Activated CD4-positive, alpha-beta T cell treated with anti-CD3 and anti-CD28 coated beads, Interleukin-2, amount 10 ng/mL, durations not matched to agents 7 days and 5 days (primary cell): Measurements from ENCODE around the gene PIEZO1. TPM values are rescaled to one million over a fixed set of nuclear protein-coding genes. Genes with fewer than 3 reads are reported as not detected.

ENCODE experiments used
- CTCF ChIA-PET: fragments of 350-600 bp; sonication (Branson Sonifier 250); formaldehyde crosslinking; loops from one replicate; lab custom pipeline; 2021; ENCODE audit warnings: antibody characterized with exemption; lab: Charles Lee
- POLR2A ChIA-PET: fragments of 350-600 bp; sonication (Branson Sonifier 250); formaldehyde crosslinking; loops from one replicate; lab custom pipeline; 2021; ENCODE audit warnings: antibody characterized with exemption; lab: Charles Lee
- DNase-seq: peaks from one replicate; pipeline ENCODE4 v3.0.0-alpha.2; 2020
- H3K27ac Mint-ChIP-seq: one replicate; pipeline ENCODE4 v1.8.0; 2021; ENCODE audit warnings: mild to moderate bottlenecking, moderate library complexity, mixed read lengths
- H3K27me3 Mint-ChIP-seq: one replicate; pipeline ENCODE4 v1.8.0; 2021; ENCODE audit warnings: mixed read lengths
- H3K36me3 Mint-ChIP-seq: one replicate; pipeline ENCODE4 v1.8.0; 2021; ENCODE audit warnings: low read depth, mixed read lengths
- H3K4me1 Mint-ChIP-seq: one replicate; pipeline ENCODE4 v1.8.0; 2021; ENCODE audit warnings: mixed read lengths
- H3K4me3 Mint-ChIP-seq: one replicate; pipeline ENCODE4 v1.8.0; 2021; ENCODE audit warnings: mild to moderate bottlenecking, moderate library complexity, mixed read lengths
- H3K9me3 Mint-ChIP-seq: one replicate; pipeline ENCODE4 v1.8.0; 2021; ENCODE audit warnings: mixed read lengths
- total RNA-seq, 2 experiments: library from RNA; stranded (reverse); gene quantifications; one replicate each; pipeline ENCODE4 v1.2.3, GENCODE V29; 2021

PIEZO1 gene
- total RNA-seq, 2 experiments from 2014 or later, result 239 to 303 TPM

- Mint-ChIP-seq H3K27ac (no peak overlapping the region), H3K4me1 (peaks cover 36% of the 10 kb centered on the region), H3K36me3 (peaks cover 9% of the 10 kb centered on the region), H3K27me3 (no peaks in the 10 kb centered on the region), H3K9me3 (no peaks in the 10 kb centered on the region), H3K4me3 (no peak overlapping the region)
- CTCF ChIA-PET, result interaction anchor here (0.8 to 2.0 kb wide), 10 partner anchors 11 to 909 kb away, joined by 3 to 7 read pairs (median 4); partner anchors contain the start of gene ZC3H18
- POLR2A ChIA-PET, result no interaction called here
- DNase-seq, result peak; percentile 75
These were observed 41.1 kb downstream of the PIEZO1 start for GRCh38 chr16:88743693-88744576.

- CTCF ChIA-PET, result interaction anchor here (0.8 to 2.0 kb wide), 12 partner anchors 10 to 910 kb away, joined by 3 to 7 read pairs (median 4); partner anchors contain the start of gene ZC3H18
- H3K36me3 Mint-ChIP-seq, result peaks cover 8% of the 10 kb centered on the region
- peaks cover 36% of the 10 kb centered on the region for H3K4me1 Mint-ChIP-seq
- POLR2A ChIA-PET, result no interaction called here
- H3K27ac Mint-ChIP-seq, result no peak overlapping the region
- H3K4me3 Mint-ChIP-seq, result no peak overlapping the region
- H3K9me3 Mint-ChIP-seq, result no peaks in the 10 kb centered on the region
- no peak for DNase-seq
- H3K27me3 Mint-ChIP-seq, result no peaks in the 10 kb centered on the region
These were observed 42.0 kb downstream of the PIEZO1 start for GRCh38 chr16:88742896-88743605.

DNA sequence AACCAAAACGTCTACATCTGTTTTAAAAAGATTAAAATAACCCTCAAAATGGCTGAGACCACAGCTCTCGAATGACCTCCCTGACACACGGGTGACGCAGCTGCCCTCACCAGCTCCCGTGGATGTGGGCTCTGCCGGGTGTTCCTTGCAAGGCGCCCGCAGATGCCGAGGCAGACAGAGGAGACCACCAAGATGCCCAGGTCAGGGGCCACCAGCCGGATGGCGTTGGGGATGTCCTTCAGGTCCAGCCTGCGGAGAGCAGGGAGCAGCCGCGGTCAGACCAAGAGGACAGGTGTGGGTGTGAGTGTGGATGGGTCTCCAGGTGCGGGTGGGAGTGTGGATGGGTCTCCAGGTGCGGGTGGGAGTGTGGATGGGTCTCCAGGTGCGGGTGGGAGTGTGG, 43.7 kb downstream of the PIEZO1 start:
- no peak for DNase-seq
- ChIA-PET CTCF (interaction anchor here (0.5 to 1.0 kb wide), 2 partner anchors 26 to 378 kb away, joined by 3 read pairs; no protein-coding TSS in a partner anchor), POLR2A (no interaction called here)
- H3K4me1 Mint-ChIP-seq, result peaks cover 28% of the 10 kb centered on the region
- no peak overlapping the region for H3K4me3 Mint-ChIP-seq
- no peaks in the 10 kb centered on the region for H3K27me3 Mint-ChIP-seq
- no peaks in the 10 kb centered on the region for H3K9me3 Mint-ChIP-seq
- peaks cover 10% of the 10 kb centered on the region for H3K36me3 Mint-ChIP-seq
- H3K27ac Mint-ChIP-seq, result peak overlapping the region; percentile 72

GRCh38 chr16:88740727-88741055, 44.3 kb downstream of the PIEZO1 start:
- H3K27ac Mint-ChIP-seq, result no peak overlapping the region
- H3K4me3 Mint-ChIP-seq, result no peak overlapping the region
- DNase-seq, result no peak
- no peaks in the 10 kb centered on the region for H3K27me3 Mint-ChIP-seq
- CTCF ChIA-PET, result interaction anchor here (0.5 to 1.2 kb wide), 3 partner anchors 25 to 378 kb away, joined by 3 to 4 read pairs (median 3); no protein-coding TSS in a partner anchor
- no peaks in the 10 kb centered on the region for H3K9me3 Mint-ChIP-seq
- peaks cover 21% of the 10 kb centered on the region for H3K4me1 Mint-ChIP-seq
- H3K36me3 Mint-ChIP-seq, result peaks cover 10% of the 10 kb centered on the region
- POLR2A ChIA-PET, result no interaction called here

DNA sequence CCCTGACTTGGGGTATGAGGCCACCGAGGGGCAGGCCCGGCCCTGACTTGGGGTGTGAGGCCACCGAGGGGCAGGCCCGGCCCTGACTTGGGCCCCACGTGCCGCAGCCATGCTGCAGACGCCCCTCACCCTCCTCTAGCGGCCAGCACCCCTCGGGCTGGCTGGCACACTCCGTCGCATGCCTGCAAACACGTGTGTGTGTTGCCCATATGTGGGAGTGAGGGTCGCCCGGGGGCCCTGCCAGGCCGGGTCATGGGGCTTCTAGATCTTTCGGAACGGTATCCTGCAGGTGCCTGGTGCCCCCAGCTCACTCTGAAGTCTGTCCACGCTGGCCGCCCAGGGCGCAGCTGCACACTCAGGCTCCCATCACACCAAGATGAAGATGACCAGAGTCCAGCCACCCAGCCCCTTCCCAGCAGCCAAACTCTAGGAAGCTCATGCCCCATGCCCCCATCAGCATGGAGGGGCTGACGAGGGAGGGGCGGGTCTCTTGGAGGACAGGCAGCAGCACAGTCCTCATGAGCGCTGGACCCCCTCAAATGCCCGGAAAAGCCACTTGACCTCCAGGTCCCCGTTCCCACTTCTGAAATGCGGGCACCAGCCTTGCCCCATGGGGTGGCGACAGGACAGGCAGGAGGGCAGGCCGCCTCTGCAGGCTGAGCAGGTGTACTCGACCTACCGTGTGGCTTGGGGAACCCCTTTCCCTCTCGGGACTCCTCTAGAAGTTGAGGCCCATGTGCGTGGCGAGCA, 44.9 kb downstream of the PIEZO1 start:
- Mint-ChIP-seq H3K36me3 (peaks cover 12% of the 10 kb centered on the region), H3K27ac (no peak overlapping the region), H3K4me1 (peaks cover 15% of the 10 kb centered on the region), H3K27me3 (no peaks in the 10 kb centered on the region), H3K4me3 (no peak overlapping the region), H3K9me3 (no peaks in the 10 kb centered on the region)
- no peak for DNase-seq
- ChIA-PET CTCF (interaction anchor here (1.2 kb wide), 1 partner anchor 41 kb away, joined by 4 read pairs; no protein-coding TSS in a partner anchor), POLR2A (no interaction called here)

DNA sequence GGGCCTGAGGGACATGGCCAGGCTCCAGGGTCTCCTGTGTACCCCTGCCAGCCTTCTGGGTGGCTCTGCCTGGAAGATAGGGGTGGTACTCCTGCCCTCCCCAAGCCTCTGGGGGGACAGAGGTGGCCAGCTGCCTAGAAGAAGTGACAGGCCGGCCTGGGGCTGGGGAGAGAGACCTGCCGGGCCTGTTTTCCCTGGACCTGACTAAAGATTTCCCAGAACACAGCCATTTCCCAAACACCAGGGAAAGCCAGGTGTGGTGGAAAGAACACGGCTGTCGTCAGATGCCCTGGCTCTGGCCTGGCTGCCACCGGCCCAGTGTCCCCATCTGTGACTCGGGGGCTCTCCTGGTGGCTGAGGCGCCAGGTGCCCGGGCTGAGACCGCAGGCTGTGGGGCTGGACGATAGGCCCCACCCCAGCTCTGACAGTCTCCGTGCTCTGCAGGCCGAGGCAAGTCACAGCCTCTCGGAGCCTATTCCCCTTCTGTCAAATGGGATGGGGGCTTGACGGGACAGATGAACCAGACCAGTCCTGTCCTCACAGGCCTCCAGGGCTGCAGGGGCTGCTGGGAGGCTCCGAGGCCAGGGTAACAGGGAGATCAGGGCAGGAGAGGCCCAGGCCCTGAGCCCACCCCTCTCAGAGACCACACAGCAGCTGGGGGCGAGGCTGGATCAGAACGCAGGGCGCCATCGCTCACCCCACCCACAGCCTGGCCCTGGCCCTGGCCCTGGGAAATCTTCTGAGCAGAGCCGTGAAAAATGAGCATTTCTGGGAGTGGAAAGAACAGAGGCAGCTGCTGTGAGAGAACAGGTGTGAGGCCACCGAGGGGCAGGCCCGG, 45.7 kb downstream of the PIEZO1 start:
- Mint-ChIP-seq H3K36me3 (peaks cover 12% of the 10 kb centered on the region), H3K4me3 (no peak overlapping the region), H3K27me3 (no peaks in the 10 kb centered on the region), H3K27ac (no peak overlapping the region), H3K9me3 (no peaks in the 10 kb centered on the region), H3K4me1 (peaks cover 12% of the 10 kb centered on the region)
- POLR2A ChIA-PET, result no interaction called here
- CTCF ChIA-PET, result interaction anchor here (1.2 kb wide), 1 partner anchor 42 kb away, joined by 4 read pairs; no protein-coding TSS in a partner anchor
- no peak for DNase-seq

- ChIA-PET CTCF (interaction anchor here (0.6 to 2.7 kb wide), 27 partner anchors 8 to 469 kb away, joined by 3 to 27 read pairs (median 5); partner anchors contain the start of genes APRT, CTU2 and RNF166), POLR2A (no interaction called here)
- no peaks in the 10 kb centered on the region for H3K27me3 Mint-ChIP-seq
- no peak for DNase-seq
- H3K4me1 Mint-ChIP-seq, result peaks cover 3% of the 10 kb centered on the region
- peaks cover 12% of the 10 kb centered on the region for H3K36me3 Mint-ChIP-seq
- H3K27ac Mint-ChIP-seq, result no peak overlapping the region
- no peaks in the 10 kb centered on the region for H3K9me3 Mint-ChIP-seq
- H3K4me3 Mint-ChIP-seq, result no peak overlapping the region
These were observed 46.6 kb downstream of the PIEZO1 start for GRCh38 chr16:88738151-88739084.

GRCh38 chr16:88737298-88738150, 47.5 kb downstream of the PIEZO1 start:
- Mint-ChIP-seq H3K27ac (no peak overlapping the region), H3K4me1 (no peaks in the 10 kb centered on the region), H3K9me3 (no peaks in the 10 kb centered on the region), H3K36me3 (peaks cover 12% of the 10 kb centered on the region), H3K4me3 (no peak overlapping the region), H3K27me3 (no peaks in the 10 kb centered on the region)
- ChIA-PET CTCF (interaction anchor here (0.6 to 2.7 kb wide), 40 partner anchors 9 to 480 kb away, joined by 3 to 27 read pairs (median 5); partner anchors contain the start of genes APRT, CTU2, PIEZO1 and RNF166), POLR2A (no interaction called here)
- peak; percentile 78 for DNase-seq

DNA sequence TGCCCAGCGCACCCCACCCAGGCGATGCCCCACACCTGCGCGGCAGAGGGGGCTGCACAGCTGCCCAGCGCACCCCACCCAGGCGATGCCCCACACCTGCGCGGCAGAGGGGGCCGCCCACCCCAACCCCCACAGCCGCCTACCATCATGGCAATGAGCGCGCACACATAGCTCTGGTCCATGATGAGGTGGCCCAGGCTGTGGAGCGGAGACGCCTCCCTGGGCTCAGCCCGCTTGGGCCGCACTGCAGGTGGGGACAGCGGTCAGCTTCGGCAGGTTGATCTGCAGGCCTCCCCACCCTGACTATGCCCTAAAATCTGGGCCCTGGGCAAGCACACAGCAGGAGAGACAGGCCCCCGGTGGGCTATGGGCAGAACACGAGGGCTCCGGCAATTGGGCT, 48.5 kb downstream of the PIEZO1 start:
- CTCF ChIA-PET, result interaction anchor here (1.0 to 2.7 kb wide), 21 partner anchors 10 to 481 kb away, joined by 3 to 27 read pairs (median 6); partner anchors contain the start of genes APRT, CTU2, RNF166 and ZC3H18
- no peaks in the 10 kb centered on the region for H3K9me3 Mint-ChIP-seq
- no peak for DNase-seq
- POLR2A ChIA-PET, result interaction anchor here (0.6 kb wide), 1 partner anchor 441 kb away, joined by 3 read pairs; no protein-coding TSS in a partner anchor
- H3K27ac Mint-ChIP-seq, result no peak overlapping the region
- H3K27me3 Mint-ChIP-seq, result no peaks in the 10 kb centered on the region
- no peaks in the 10 kb centered on the region for H3K4me1 Mint-ChIP-seq
- no peak overlapping the region for H3K4me3 Mint-ChIP-seq
- H3K36me3 Mint-ChIP-seq, result peaks cover 14% of the 10 kb centered on the region

- ChIA-PET POLR2A (no interaction called here), CTCF (interaction anchor here (0.6 to 2.7 kb wide), 7 partner anchors 10 to 431 kb away, joined by 3 to 26 read pairs (median 6); partner anchors contain the start of gene APRT)
- Mint-ChIP-seq H3K9me3 (no peaks in the 10 kb centered on the region), H3K4me3 (no peak overlapping the region), H3K36me3 (peaks cover 14% of the 10 kb centered on the region), H3K27ac (no peak overlapping the region), H3K4me1 (peaks cover 3% of the 10 kb centered on the region), H3K27me3 (no peaks in the 10 kb centered on the region)
- DNase-seq, result no peak
These were observed 48.9 kb downstream of the PIEZO1 start for GRCh38 chr16:88736088-88736487.
